ENCODE measurements around the gene MKX. TPM values are rescaled to one million over a fixed set of nuclear protein-coding genes. Genes with fewer than 3 reads are reported as not detected.

MKX gene
- total RNA-seq, 2 donors from 2014 or later: 0.22 to 0.63 TPM

DNA sequence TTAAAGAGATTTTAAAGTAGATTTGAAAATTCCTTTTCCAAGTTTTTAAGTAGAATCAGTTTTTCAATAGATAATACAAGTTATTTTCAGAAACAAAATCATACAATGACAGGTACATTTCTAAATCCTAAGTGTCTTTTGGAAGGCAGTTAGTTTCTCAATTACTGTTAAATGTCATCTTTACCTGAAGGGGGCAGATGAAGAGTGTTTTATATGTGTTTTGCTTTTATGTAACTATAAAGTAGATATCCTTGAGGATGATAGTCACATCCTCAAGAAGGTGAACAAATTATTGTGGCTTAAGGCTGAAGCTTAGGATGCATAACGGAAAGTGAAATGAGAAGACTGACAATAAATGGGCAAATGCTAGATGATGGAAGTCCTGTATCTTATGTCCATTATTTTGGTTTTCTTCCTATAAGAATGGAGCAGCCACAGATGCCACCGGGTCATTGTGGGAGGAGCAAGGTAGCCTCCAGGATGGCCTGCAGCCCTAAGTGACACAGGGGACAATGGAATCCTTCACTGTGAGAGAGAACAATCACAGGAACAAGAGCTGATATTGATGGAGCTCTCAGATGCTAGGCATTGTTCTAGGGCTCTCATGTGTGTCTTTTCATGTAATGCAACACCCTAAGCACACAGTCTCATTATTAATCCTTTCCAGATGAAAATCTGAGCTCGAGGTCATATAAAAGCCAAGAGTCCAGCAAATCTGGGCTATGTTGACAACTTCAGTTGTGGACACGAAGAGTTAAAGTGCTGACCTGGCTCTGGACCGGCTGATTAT, 14.1 kb upstream of the MKX start:
- Histone ChIP-seq H3K9me3 (no peaks in the 10 kb centered on the region), H3K27me3 (no peaks in the 10 kb centered on the region), H3K27ac (no peak overlapping the region), H3K36me3 (no peaks in the 10 kb centered on the region), H3K4me3 (no peak overlapping the region), H3K4me1 (no peaks in the 10 kb centered on the region)
- TF ChIP-seq, protein P1, sequence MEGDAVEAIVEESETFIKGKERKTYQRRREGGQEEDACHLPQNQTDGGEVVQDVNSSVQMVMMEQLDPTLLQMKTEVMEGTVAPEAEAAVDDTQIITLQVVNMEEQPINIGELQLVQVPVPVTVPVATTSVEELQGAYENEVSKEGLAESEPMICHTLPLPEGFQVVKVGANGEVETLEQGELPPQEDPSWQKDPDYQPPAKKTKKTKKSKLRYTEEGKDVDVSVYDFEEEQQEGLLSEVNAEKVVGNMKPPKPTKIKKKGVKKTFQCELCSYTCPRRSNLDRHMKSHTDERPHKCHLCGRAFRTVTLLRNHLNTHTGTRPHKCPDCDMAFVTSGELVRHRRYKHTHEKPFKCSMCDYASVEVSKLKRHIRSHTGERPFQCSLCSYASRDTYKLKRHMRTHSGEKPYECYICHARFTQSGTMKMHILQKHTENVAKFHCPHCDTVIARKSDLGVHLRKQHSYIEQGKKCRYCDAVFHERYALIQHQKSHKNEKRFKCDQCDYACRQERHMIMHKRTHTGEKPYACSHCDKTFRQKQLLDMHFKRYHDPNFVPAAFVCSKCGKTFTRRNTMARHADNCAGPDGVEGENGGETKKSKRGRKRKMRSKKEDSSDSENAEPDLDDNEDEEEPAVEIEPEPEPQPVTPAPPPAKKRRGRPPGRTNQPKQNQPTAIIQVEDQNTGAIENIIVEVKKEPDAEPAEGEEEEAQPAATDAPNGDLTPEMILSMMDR (IDR thresholded peaks at IDR 0.05): no peak
- no peak for DNase-seq (ENCODE audit: low spot score)

DNA sequence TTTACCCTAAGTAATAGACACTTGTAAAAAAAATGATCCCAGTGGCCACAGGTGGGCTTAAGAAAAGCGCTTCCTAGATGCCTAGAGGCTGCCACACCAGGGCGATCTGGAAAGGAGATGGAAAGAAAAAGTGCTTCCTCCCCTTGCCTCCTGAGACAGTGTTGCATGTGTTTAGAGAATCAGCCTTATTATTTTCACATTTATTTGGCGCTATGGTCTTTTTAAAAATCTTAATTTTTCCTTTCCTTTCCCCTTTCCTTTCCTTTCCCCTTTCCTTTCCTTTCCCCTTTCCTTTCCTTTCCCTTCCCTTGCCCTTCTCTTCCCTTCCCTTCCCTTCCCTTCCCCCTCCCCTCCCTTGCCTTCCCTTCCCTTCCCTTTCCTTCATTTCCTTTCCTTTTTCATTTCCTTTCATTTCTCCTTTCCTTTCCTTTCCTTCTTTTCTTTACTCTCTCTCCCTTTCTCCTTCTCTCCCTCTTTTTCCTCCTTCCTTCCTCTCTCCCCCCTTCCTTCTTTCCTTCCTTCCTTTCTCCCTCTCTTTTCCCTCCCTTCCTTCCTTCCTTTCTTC, 7.1 kb upstream of the MKX start:
- no peaks in the 10 kb centered on the region for H3K9me3 ChIP-seq
- no peak for DNase-seq (ENCODE audit: low spot score)
- no peak overlapping the region for H3K27ac ChIP-seq
- no peaks in the 10 kb centered on the region for H3K36me3 ChIP-seq
- no peaks in the 10 kb centered on the region for H3K4me1 ChIP-seq
- H3K27me3 ChIP-seq: no peaks in the 10 kb centered on the region
- TF ChIP-seq, protein P1 (IDR thresholded peaks at IDR 0.05): no peak
- H3K4me3 ChIP-seq: no peak overlapping the region

DNA sequence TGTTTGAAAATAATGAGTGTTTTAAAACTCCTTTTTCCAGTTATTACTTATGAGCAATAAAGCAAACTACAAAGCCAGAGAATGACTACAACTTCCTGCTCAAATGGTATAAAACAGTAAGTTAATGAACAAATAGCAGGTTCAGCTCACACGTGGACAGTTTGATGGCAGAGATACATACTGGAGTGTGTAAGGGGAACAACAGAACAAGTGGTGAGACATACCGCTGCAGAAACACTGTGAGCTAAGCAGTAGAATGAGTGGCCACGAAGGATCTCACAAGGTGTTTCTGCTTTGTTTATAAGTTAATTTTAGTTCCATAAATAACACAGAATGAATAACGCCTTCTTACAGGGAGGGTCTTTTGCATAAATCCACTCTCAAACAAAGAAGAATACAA, 3.0 kb upstream of the MKX start:
- H3K27me3 ChIP-seq: peaks cover 11 to 27% of the 10 kb centered on the region in 2 donors
- TF ChIP-seq, protein P1 (IDR thresholded peaks at IDR 0.05): no peak
- H3K27ac ChIP-seq: no peak overlapping the region
- no peaks in the 10 kb centered on the region for H3K36me3 ChIP-seq
- H3K4me3 ChIP-seq: no peak overlapping the region
- peaks cover 0 to 36% of the 10 kb centered on the region in 2 donors for H3K4me1 ChIP-seq
- H3K9me3 ChIP-seq: no peaks in the 10 kb centered on the region
- no peak for DNase-seq (ENCODE audit: low spot score)

DNA sequence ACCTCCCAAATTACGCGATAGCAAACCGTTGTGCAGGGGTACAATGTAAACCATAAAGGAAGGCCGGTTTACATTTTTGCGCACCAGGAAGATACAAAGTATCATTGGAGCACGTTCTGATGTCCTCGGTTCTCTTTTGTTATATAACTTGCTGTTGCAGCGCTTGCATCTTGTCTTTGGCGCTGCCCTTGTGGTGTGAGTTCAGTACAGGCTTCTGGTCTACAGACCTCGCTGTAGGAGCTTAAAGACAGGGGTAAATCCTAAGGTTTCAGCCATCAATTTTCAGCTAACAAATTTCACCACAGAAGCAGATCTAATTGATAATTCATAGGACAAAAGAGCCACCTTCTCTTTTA, 1.5 kb upstream of the MKX start:
- DNase-seq (ENCODE audit: low spot score): no peak
- TF ChIP-seq, protein P1 (IDR thresholded peaks at IDR 0.05): no peak
- Histone ChIP-seq H3K4me3 (no peak overlapping the region), H3K27ac (no peak overlapping the region), H3K9me3 (no peaks in the 10 kb centered on the region), H3K27me3 (peaks cover 11 to 36% of the 10 kb centered on the region in 2 donors), H3K36me3 (no peaks in the 10 kb centered on the region), H3K4me1 (peaks cover 0 to 50% of the 10 kb centered on the region in 2 donors)

DNA sequence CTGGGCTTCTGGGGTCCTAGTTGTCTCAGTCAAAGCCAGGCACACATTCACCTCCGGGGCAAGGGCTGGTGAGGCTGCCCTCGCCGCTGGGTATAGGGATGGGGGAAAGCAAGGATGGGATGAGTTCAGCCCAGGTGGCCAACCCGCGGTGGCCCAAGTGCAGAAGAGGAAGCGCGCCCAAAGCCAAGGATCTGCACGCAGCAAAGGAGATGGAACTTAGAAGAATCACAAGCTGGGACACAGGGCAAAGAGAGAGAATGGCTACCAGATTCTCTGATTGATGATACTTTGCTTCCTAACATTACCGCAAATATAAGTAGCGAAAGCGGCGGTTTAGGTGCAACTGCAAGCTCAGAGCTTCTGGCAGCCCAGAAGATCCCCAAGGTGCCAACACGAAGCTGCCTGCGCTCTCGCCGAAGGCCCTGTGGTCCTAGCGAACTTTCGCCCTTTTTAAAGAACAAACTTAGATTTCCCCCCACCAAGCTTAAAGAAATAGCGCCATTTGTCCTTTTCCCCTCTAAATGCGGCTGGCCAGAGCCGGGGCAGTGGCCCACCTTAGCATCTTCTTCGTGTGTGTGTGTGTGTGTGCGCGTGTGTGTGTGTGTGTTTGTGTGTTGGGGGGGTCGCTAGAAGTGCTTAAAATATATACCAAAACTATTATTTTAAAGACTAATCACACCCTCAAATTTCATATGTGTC, 927 bp upstream of the MKX start:
- Histone ChIP-seq H3K27ac (no peak overlapping the region), H3K27me3 (peaks cover 11 to 36% of the 10 kb centered on the region in 2 donors), H3K9me3 (no peaks in the 10 kb centered on the region), H3K4me1 (peaks cover 0 to 55% of the 10 kb centered on the region in 2 donors), H3K36me3 (no peaks in the 10 kb centered on the region), H3K4me3 (peak overlapping the region in 1 of 2 donors; percentile 65)
- DNase-seq (ENCODE audit: low spot score): no peak
- TF ChIP-seq, protein P1 (IDR thresholded peaks at IDR 0.05): no peak
